RPMI7951 (cell line): ENCODE results near the gene INS. TPM values are rescaled to one million over a fixed set of nuclear protein-coding genes. Genes with fewer than 3 reads are reported as not detected.
"Not testable (repeated sequence)": the region's sequence is repeated elsewhere in the genome, so short reads cannot be mapped to it uniquely, and the experiment has no call there.

Source experiments
- DNase-seq: peaks from one replicate; pipeline ENCODE4 v3.0.0-alpha.2; 2012; ENCODE audit warnings: low read depth
- total RNA-seq: library from RNA; depleted of rRNA; stranded (reverse); fragments of >200 nt; shearing (Covaris generic); gene quantifications from 2 replicates; pipeline ENCODE4 v1.2.3, GENCODE V29; 2014

INS gene
- total RNA-seq, 1 experiment from 2014 or later, result not detected

DNA sequence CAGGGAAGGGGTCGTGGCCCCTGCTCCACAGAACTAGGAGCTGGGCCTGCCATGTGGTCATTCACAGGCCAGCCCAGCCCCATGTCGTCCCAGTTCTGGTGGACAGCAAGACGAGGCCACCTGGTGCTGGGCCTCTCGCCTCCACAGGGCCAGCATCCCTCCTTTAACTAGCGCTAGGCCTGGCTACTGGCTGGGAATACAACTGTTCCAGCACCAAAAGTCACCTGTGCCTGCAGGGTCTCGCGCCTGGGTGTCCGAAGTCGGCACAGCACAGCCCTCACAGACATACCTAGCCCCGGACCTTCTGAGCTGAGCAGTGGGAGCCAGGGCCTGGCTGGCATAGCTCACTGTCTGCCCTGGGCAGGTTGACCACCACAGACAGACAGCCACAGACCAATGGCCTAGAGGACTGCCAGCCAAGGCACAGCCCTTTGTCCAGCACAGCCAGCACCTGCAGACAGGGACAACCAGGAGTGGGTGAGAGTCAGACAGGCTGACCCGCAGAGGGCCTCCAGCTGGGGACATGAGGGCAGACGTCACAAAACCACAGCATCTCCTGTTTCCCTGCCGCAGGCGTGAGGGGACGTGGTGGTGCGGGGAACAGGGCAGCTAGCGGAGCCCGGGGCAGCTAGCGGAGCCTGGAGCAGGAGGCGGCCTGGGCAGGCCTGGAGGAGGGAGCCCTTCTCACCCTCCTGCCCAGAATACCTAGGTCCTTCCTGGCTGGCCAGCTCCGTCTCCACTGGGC lies 37.8 kb upstream of the INS start:
- DNase-seq, result no peak

DNA sequence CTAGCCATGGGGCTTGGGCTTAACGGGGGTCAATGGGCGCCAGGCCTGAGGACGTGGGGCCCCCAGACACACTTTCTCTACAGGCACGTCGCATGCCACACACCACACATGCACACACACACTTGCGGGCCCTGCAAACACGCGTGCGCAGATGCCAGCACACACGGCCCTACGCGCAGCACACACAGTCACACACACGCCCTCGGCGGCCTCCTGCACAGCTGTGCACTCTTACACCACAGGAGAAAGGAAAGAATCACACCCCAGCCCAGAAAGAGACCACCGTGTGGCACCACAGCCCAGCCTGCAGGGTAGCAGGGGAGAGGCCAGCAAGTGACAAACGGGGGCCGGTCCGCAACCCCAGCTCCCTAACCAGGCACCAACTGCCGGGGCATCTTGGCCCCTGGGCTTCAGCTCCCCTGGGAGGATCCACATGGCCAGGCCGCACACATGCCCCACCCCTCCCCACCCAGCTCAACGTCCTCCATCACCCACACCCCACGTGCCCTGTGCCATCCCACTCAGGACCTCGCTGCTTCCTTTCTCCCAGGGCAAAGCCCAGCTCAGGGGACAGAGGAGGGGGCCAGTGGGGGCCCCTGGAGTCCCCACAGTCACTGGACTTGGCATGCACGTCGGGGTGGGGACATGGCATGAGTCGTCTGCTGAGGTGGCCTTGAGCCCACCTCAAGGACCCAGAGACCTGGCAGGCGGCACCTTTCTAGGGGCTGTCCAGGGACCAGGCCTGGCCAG lies 36.9 kb upstream of the INS start:
- no peak for DNase-seq

DNA sequence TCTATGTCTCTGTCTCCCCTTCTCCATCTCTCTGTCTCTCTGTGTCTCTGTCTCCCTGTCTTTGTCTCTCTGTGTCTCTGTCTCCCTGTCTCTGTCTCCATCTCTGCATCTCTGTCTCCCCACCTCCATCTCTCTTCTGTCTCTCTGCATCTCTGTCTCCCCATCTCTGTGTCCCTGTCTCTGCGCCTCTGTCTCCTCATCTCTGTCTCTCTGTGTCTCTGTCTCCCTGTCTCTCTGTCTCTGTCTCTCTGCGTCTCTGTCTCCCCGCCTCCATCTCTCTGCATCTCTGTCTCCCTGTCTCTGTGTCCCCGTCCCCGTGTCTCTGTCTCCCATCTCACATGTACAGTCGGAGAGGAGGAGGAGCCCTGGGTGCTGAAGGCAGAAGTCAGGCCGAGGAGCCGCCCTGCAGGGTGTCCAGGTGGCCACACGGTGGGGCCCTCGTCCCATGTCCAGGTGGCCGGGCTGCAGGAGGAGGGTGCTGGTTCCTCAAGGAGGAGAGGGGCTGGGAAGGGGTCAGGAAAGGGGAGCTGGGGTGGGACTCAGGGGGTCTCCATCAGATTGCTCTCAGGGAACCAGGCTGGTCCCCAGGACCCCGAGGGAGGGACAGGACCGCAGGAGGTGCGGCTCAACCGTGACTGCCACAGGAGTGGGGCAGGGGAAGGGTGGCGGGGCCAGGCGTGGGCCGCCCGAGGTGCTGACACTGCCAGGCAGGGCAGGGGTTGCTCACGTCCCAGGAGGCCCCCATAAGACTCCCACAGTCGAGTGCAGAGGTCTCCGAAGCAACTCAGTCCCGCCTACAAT lies 36.2 kb upstream of the INS start:
- peak; percentile 46 for DNase-seq

DNA sequence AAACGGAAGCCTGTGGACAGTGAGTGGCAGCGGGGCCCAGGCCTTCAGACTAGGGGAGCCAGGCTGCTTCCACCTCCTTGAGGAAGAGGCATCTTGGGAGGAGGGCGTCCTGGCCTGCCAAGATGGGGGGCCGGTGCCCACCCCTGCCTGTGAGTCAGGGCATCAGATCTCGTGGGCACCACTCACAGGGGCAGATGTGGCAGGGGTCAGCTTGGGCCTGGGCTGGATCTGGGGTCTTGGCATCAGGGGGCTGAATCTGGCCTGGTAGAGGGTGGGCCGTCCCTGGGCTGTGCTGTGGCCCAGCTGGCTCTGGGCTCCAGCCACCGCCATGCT lies 34.7 kb upstream of the INS start:
- no peak for DNase-seq

DNA sequence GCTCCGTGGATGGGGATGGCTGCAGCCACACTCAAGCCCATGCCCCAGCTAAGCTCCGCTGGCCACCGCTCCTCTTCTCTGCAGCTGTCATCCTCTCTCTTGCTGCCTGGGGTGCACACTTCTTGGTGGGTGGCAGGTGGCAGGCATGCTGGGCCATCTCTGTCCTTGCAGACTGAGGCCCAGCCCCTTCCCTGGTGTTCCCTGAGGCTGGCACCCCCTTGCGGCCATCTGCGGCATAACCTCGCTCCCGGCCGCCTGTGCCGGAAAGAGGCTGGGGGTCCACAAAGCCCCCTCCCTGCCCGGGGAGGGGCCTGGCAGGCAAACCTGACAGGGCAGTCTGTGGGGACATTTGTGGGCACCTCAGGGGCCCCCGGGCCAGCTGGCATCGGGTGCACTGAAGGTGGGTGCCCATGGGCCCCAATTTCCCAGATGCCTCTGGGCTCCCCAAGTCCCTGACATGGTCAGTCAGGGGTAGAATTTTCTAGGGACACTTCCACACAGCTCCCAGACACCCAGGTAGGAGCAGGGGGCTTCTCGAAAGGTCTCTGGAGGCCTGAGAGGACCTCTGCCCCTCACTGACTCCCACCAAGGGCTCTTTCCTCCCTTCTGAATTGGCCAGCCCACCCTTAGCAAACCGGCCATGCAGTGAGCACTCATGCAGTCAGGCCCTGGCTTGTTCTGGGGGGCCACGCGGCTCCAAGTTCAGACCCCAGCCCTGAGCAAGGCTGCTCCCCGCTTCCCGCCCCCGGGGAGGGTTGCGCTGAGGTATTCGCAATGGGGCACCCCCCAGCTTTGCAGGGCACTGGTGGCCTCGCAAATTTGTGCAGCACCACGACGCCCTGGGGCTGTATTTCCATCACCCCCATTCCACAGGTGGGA lies 34.1 kb upstream of the INS start:
- DNase-seq, result no peak

DNA sequence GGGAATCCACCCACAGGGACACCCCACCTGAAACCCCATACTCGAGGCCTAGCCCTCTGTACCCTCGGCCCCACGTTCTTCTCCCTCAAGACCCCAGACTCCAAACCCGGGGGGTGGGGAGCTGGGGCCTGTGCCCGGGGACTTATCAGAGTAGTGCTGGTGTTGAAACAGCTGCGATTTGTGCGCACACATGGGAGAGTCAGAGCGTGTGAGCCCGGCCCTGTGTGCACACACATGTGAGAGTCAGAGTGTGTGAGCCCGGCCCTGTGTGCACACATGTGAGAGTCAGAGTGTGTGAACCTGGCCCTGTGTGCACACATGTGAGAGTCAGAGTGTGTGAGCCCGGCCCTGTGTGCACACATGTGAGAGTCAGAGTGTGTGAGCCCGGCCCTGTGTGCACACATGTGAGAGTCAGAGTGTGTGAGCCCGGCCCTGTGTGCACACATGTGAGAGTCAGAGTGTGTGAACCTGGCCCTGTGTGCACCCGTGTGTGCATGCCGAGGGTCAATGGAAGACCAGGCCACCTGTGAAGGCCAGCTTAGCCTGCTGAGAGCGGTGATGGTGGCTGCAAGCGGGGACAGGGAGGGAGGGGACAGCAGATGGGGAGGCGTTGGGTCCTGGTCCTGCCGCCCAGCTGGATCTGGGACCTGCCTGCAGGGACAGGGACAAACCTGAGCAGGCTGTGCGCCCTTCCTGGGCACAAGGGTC lies 33.0 kb upstream of the INS start:
- not testable (repeated sequence) for DNase-seq

DNA sequence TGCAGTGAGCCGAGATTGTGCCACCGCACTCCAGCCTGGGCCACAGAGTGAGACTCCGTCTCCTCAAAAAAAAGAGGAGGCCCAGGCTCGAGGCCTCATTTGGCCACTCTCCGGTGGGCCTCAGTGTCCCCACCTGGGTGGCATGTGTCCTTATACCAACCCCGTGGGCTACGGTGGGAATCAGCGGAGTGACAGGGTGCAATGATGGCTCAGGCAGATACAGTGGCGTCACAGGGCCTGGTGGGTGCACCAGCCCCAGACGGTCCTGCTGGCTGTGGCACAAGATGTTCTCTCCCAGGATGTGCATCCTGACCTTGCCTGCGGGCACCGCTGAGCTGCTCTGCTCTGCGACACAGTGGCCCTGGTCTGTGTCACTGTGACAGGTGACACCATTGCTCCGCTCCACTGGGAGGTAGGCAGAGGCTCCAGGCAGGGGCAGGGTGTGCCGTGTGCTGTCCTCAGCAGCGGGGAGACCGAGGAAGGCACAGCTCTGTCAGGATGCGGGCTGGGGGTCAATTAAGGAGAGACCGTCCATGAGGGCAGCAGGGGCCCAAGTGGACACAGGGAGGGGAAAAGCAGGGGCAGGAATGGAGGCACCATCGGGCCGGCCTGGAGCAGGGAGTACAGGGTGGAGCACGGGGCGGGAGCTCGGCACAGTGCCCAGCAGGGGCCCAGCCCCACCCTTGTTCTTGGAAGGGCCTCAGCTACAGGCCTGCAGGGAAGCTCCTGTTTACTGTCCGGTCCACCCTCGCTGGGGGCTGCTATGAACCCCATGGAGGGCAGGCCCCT lies 32.3 kb upstream of the INS start:
- DNase-seq, result no peak

DNA sequence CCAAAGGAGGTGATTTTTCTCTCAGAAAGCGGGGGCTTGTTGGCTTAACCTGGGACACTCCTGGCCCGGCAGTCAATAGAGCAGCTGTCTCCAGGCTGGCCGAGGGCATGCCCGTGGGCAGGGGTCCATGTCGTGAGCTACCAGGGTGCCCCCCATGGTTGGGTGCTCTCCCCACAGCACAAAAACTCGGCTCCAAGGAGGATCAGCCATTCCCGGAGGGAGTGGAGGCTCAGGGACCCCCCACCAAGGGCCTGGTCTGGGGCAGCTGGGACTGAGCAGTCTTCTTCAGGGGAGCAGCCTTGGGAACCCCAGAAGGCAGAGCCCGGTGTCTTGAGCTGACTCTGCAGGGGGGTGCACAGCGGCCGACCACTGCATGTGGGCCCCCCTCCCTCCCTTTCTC lies 31.4 kb upstream of the INS start:
- no peak for DNase-seq

DNA sequence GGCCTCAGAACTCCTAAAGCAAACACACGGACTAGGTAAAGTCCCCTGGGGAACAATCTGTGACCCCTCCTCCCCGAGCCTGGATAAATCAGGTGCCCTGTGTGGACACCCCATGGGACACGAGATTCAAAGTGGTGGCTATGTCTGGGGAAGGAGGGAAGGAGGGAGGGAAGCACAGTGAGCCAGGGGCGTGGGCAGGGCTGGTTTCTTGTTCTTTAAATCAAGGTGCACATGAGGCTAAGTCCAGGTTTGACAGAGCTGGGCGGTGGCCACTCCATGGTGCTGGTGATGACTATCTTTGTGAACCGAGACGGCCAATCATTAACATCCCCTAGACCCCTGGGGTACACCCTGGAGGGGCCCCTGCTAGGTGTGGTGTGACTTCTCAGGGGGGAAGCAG lies 30.9 kb upstream of the INS start:
- no peak for DNase-seq

DNA sequence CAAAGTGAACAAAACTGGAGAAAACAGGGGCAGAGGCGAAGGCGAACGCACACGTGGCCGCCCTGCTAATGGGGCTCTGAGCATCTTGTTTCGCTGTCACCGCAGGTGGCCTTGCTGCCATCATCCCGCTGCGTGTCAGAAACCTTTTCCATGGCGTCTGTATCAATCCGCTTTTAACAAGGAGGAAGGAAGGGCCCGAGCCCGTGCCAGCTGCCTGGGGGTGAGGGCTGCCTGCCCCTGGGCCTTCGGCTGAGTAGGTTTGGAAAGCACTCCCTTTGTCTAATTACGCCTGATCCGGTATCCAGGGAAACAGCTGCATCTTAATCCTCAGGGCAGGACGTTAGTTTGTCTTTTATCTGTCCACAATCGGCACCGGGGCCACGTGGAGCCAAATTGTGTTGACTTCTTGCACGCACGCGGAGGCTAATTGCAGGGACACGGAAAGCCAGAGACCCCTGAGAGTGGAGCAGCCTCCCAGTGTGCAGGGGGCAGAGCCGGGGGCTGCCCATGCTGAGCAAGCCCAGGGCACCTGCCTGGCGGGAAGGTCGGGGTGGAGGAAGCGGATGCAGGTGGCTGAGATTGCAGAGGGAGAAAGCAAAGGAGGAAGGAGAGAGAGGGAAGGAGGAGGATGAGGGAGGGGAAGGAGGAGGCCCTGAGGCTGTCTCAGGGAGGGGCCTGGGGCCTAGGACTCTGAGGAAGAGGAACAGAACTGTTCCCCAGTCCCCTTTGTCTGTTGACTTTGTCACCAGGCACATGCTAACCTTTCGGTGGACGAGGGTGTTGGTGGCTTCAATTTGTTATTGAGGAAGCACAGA lies 29.9 kb upstream of the INS start:
- DNase-seq, result no peak

DNA sequence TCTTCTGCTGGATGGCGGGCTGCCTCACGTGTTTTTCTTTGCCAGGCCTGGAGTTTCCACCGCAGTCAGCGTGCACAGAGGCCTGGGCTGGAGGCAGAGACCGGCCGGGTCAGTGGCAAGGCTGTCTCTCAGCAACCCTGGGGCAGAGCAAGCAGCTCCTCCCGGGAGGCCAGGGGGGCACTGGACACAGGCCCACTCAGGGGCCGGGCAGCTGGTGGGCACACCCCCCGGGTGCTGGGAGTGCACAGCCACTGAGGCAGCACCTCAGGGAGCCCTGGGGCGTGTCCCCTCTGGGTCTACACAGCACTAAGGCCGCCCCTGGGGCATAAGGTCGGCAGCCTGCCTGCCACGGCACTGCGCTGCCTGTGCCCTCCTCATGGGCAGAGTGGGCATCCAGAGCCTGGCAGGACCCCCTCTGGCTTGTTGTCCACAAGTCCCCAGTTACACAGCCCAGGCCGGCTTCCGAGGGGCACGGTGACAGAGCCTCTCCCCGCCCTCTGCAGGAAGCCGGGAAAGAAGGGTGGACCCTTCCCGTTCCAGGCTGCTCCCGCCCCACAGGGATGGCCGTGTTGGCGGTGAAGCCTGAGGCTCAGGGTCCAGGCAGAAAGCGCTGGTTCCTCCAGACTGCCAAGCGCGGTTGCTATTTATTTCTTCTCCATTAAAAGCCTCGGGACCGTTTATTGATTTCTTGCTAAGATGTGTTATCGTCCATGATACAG lies 29.1 kb upstream of the INS start:
- DNase-seq, result no peak

DNA sequence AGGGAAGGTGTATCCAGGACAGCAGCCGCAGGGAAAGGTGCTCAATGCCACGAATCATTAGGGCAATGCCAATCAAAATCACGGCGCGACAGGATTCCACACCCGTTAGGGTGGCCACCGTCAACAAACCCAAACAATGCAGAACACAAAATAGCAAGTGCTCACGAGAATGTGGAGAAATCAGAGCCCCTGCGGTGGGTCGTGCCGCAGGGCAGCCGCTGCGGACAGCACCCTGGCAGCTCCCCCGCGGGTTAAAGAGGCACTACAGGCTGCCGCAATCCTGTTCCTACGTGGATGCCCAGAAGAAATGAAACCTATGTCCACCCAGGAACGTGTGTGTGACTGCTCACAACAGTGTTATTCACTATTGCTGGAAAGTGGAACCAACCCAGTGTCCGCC lies 27.7 kb upstream of the INS start:
- DNase-seq, result no peak

DNA sequence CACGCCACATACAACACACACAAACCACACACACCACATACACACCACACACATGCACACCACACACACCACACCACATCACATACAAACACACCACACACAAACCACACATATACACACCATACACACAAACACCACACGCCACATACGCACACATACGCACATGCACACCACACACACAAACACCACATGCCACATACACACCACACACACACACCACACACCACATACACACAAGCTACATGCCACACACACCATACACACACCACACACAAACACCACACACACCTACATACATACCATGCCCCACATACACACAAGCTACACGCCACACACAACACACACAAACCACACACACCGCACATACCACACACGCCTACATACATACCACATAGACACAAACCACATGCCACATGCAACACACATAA lies 26.3 kb upstream of the INS start:
- DNase-seq, result no peak

DNA sequence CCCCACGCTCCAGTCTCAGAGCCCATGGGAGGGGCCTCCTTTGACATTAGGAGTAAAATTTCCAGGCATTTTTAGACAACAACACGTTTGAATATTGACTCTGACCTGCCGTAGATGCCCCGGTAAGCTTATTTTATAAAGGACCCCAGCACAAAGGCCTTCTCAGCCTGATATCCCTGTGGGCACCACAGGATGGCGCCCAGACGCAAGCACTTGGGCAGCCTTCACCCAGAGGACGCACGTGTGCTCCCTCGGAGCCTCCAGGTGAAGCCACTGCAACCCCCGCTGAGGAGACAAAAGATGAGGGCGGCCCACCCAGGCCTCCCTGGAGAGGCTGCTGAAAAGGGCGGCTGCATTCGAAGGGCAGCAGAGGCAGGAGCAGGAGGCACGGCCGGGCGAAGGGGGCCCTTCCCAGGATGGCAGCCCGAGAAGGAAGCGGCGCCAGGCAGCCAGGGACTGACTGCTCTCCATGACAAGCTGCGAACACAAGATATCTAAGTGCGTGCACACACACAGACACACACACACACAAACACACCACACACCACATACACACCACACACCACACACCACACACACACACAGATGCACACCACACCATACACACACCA lies 25.8 kb upstream of the INS start:
- DNase-seq, result peak; percentile 19

DNA sequence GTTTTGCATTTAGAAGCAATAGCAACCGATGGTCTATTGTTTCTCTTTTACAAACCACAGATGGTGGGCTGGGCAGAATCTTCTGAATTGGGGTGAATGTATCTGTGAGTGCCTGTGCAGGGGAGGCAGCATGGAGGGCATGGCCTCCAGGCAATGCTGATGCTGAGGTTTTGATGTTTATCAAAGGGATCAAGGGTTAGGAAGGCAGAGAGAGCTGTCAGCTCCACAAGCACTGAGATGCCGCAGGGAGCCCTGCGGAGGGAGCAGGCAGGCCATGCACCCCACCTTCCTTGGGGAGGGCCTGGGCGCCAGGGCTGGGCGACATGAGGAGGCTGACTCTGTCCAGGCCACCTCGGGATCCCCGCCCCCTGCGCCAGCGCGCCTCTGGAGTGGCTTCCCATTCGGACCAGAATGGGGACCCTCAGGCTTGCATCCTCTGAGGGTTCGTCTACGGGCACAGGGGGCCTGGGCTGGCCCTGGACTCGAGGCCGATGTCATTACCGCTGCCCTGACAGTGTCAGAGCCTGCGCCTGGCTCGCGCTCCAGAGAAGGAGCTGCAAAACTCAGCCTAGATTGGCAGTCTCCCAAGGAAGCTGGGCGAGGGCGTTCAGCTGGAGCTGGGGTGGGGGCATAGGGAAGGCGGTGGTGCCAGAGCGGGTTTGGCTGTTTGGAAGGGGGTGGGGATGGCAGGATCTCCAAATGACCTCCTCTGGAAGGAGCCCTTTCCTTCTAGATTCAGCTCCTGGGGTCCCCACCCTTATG lies 24.5 kb upstream of the INS start:
- no peak for DNase-seq

DNA sequence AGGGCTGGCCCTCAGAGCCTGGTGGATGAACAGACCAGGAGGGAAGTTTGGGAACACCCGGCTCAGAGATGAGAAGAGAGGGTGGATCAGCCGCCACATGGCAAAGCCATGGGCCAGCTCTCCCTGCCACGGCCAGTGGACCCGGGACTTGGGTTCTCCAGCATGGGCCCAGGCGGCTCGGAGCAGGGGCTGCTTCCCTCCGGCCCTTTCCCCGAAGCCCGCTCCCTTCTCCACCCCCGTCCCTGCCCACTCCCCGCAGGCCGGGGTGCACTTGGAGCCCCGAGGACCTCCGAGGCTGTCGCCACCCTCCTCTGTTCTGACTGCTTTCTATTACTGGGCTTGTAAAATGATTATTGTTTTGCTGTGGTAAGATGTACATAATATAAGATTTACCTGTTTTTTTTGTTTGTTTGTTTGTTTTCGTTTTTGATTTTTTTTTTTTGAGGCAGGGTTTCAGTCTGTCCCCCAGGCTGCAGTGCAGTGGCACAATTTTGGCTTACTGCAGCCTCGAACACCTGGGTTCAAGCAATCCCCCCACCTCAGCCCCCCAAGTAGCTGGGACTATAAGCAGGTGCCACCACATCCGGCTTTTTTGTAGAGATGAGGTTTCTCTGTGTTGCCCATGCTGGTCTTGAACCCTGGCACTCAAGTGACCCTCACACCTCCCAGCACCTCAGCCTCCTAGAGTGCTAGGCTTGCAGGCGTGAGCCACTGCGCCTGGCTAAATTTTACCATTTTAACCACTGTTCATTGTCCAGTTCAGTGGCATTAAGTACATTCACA lies 21.9 kb upstream of the INS start:
- DNase-seq, result no peak

DNA sequence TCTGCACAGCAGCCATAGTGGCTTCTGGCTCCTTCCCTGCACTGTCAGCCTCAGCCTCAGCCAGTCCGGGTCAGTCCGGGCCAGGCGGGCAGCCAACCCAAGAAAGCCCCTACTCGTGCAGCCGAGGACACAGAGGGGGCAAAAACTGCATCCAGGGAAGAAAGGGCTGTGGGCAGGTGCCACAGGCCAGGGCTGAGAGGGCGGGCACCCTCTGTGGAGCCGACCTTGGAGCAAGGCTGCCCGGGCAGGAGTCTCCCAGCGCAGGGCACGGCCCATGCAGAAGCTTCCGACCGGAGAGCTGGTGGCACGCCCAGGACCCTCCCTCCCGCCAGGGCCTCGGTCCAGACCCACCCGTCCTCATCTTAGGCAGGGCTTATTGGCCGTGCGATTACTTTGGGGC lies 21.1 kb upstream of the INS start:
- DNase-seq, result no peak
